Endothelial cell of umbilical vein (primary cell): ENCODE data around the gene IFRD2. TPM values are rescaled to one million over a fixed set of nuclear protein-coding genes. Genes with fewer than 3 reads are reported as not detected.

Experiments
- BruUV-seq: library from RNA; stranded (reverse); fragments of 400-500 nt; replicated peaks from 2 replicates; lab custom pipeline; 2021; lab: Mats Ljungman, UMichigan
- CTCF ChIA-PET: fragments of 300-600, 350-600 bp; sonication (Branson Sonifier 250); formaldehyde crosslinking; loops from one replicate; lab custom pipeline; 2021; ENCODE audit warnings: antibody characterized with exemption, inconsistent platforms; lab: Charles Lee
- POLR2A ChIA-PET: fragments of 300-600, 350-600 bp; sonication (Branson Sonifier 250); formaldehyde crosslinking; loops from one replicate; lab custom pipeline; 2021; ENCODE audit warnings: antibody characterized with exemption, inconsistent platforms; lab: Charles Lee
- DNase-seq: peaks from one replicate; pipeline ENCODE4 v3.0.0-alpha.2; 2011; ENCODE audit warnings: low read depth, low spot score
- FAIRE-seq: peaks from 2 replicates; lab custom pipeline; 2011; peaks lifted over from hg19 to GRCh38; lab: Jason Lieb, UNC
- H2AFZ ChIP-seq: 2 replicates; pipeline ENCODE4 v1.6.0; 2012; ENCODE audit warnings: low read depth, low read length, control low read depth, inconsistent platforms
- H3K27ac ChIP-seq: 2 replicates; pipeline ENCODE4 v1.5.1; 2011; ENCODE audit warnings: low read depth, mild to moderate bottlenecking, control low read depth, low read length, moderate library complexity; ENCODE audit not compliant: insufficient read depth
- H3K27me3 ChIP-seq, 2 experiments: 2 replicates each; pipeline versions ENCODE4 v1.6.0 to v1.6.1; 2011; ENCODE audit warnings: low read length in 2 of 2, mixed read lengths in 1 of 2; ENCODE audit not compliant: control insufficient read depth in 2 of 2, insufficient read depth in 2 of 2
- H3K36me3 ChIP-seq, 2 experiments: 2 replicates in 1 of 2; 3 replicates in 1 of 2; pipeline ENCODE4 v1.5.1; 2011; ENCODE audit warnings: low read length in 2 of 2, mild to moderate bottlenecking in 1 of 2, moderate library complexity in 1 of 2; ENCODE audit not compliant: control insufficient read depth in 2 of 2, insufficient read depth in 2 of 2; ENCODE audit errors: extremely low read depth in 1 of 2
- H3K4me1 ChIP-seq: 3 replicates; pipeline ENCODE4 v1.5.1; 2011; ENCODE audit warnings: mild to moderate bottlenecking, low read length; ENCODE audit not compliant: control insufficient read depth, insufficient read depth; ENCODE audit errors: extremely low read depth
- H3K4me2 ChIP-seq: 2 replicates; pipeline ENCODE4 v1.6.1; 2011; ENCODE audit warnings: low read length, control low read depth, mixed read lengths; ENCODE audit not compliant: insufficient read depth
- H3K4me3 ChIP-seq, 3 experiments: fragments of 200-600 bp in 1 of 3; sonication (generic), shearing (Covaris generic) in 1 of 3; replicated peaks in 1 of 3; 2 replicates each; pipeline ENCODE4 v1.5.1; 2011 to 2016; ENCODE audit warnings: control low read depth in 3 of 3, low read length in 3 of 3, mild to moderate bottlenecking in 2 of 3, inconsistent platforms in 1 of 3, low read depth in 1 of 3, moderate library complexity in 1 of 3; ENCODE audit not compliant: insufficient read depth in 1 of 3
- H3K79me2 ChIP-seq: 2 replicates; pipeline ENCODE4 v1.6.0; 2012; ENCODE audit warnings: low read length, inconsistent platforms; ENCODE audit not compliant: control insufficient read depth, insufficient read depth
- H3K9ac ChIP-seq: replicated peaks from 2 replicates; pipeline ENCODE3; 2011; ENCODE audit warnings: low read length, control low read depth; ENCODE audit not compliant: insufficient read depth; ENCODE audit errors: extremely low read depth
- H3K9me1 ChIP-seq: replicated peaks from 3 replicates; pipeline ENCODE4 v1.6.0; 2011; ENCODE audit warnings: mild to moderate bottlenecking, low read length; ENCODE audit not compliant: control insufficient read depth, insufficient read depth; ENCODE audit errors: extremely low read depth
- H3K9me3 ChIP-seq: replicated peaks from 2 replicates; pipeline ENCODE4 v1.5.1; 2012; ENCODE audit warnings: low read length, inconsistent platforms; ENCODE audit not compliant: control insufficient read depth, insufficient read depth
- H4K20me1 ChIP-seq: replicated peaks from 2 replicates; pipeline ENCODE3; 2011; ENCODE audit warnings: mild to moderate bottlenecking, low read length; ENCODE audit not compliant: control insufficient read depth, insufficient read depth; ENCODE audit errors: extremely low read depth
- EZH2 ChIP-seq: IDR thresholded peaks from 2 replicates; pipeline ENCODE4 v1.6.1; 2012; ENCODE audit warnings: borderline replicate concordance, low read depth, mild to moderate bottlenecking, moderate library complexity, low read length, inconsistent platforms; ENCODE audit not compliant: severe bottlenecking
- FOS ChIP-seq: IDR thresholded peaks from 2 replicates; pipeline ENCODE4 v1.6.1; 2011; ENCODE audit warnings: mild to moderate bottlenecking, low read length, moderate library complexity, borderline replicate concordance; ENCODE audit not compliant: insufficient read depth
- GATA2 ChIP-seq: IDR thresholded peaks from 2 replicates; pipeline ENCODE4 v1.7.0; 2011; ENCODE audit warnings: low read depth, mild to moderate bottlenecking, moderate library complexity, mixed read lengths, low read length; ENCODE audit not compliant: insufficient read length, insufficient read depth
- JUN ChIP-seq: IDR thresholded peaks from 2 replicates; pipeline ENCODE4 v1.6.1; 2011; ENCODE audit warnings: borderline replicate concordance, low read depth; ENCODE audit not compliant: insufficient read length, insufficient read depth
- MYC ChIP-seq: IDR thresholded peaks from one replicate; pipeline ENCODE4 v1.6.1; 2011; ENCODE audit warnings: mild to moderate bottlenecking, low read depth, low read length
- POLR2A ChIP-seq: IDR thresholded peaks from 2 replicates; pipeline ENCODE4 v1.6.1; 2012; ENCODE audit warnings: low read depth, mild to moderate bottlenecking, control low read depth, low read length
- POLR2AphosphoS5 ChIP-seq: IDR thresholded peaks from 2 replicates; pipeline ENCODE4 v1.6.1; 2012; ENCODE audit warnings: low read depth, mild to moderate bottlenecking, control low read depth, low read length, moderate library complexity; ENCODE audit not compliant: insufficient read depth
- dilution Hi-C: fragments of 300-500 bp; cut with MboI; formaldehyde crosslinking; loops from one replicate; pipeline ENCODE4 v1.15.0; 2019; ENCODE audit warnings: low sequenced_read_pairs; ENCODE audit not compliant: extremely low pct_ligation_motif_present
- intact Hi-C: fragments of 100-400 bp; cut with micrococcal nuclease; formaldehyde crosslinking; loops from one replicate; pipeline ENCODE4 v1.10.0; 2022
- polyA plus RNA-seq, 4 experiments: library from polyadenylated mRNA; depleted of rRNA in 3 of 4; stranded (reverse) in 3 of 4; unstranded in 1 of 4; fragments of >200 nt; gene quantifications; 2 replicates each; pipeline versions ENCODE4 v1.2.1 to v1.2.3, GENCODE V29; 2011 to 2012; ENCODE audit warnings: missing spikeins in 1 of 4
- total RNA-seq: library from RNA; stranded (reverse); gene quantifications from 2 replicates; pipeline ENCODE4 v1.2.3, GENCODE V29; 2021
- TF ChIP-seq, protein P1 (sequence below), 2 donors: IDR thresholded peaks; 1 replicate in 1 of 2; 2 replicates in 1 of 2; pipeline ENCODE4 v1.5.1; 2011; ENCODE audit warnings: low read length in 2 of 2, mild to moderate bottlenecking in 2 of 2, moderate library complexity in 2 of 2, control low read depth in 1 of 2, inconsistent platforms in 1 of 2, low read depth in 1 of 2; ENCODE audit not compliant: insufficient read depth in 1 of 2; ENCODE audit errors: extremely low read depth in 1 of 2
- TF ChIP-seq, protein P2 (sequence below): IDR thresholded peaks from 2 replicates; pipeline ENCODE4 v1.6.1; 2011; ENCODE audit not compliant: insufficient read depth, insufficient read length

Gene IFRD2
- total and polyA plus RNA-seq, 2 donors (not counting 3 experiments of a cell fraction or from before 2014, with no cell fraction given) = 99.4 to 111 TPM

- Histone ChIP-seq H3K36me3 (no peaks in the 10 kb centered on the region), H3K9me3 (no peaks in the 10 kb centered on the region), H2AFZ (no peak overlapping the region), H3K9ac (no peak overlapping the region), H3K79me2 (no peaks in the 10 kb centered on the region), H3K27ac (no peak overlapping the region), H3K4me1 (peaks cover 8% of the 10 kb centered on the region), H3K9me1 (no peaks in the 10 kb centered on the region), H3K4me3 (no peak overlapping the region), H4K20me1 (no peaks in the 10 kb centered on the region), H3K27me3 (peaks cover 3 to 6% of the 10 kb centered on the region in 2 experiments), H3K4me2 (no peak overlapping the region)
- POLR2A ChIA-PET = interaction anchor here (2.4 kb wide), 1 partner anchor 29 kb away, joined by 14 read pairs; the partner anchor contains the start of gene GNAI2
- dilution Hi-C loops (no loop called here), intact Hi-C loops (loop anchor here (10.0 kb wide), 1 partner anchor 140 kb away; no protein-coding TSS in a partner anchor)
- TF ChIP-seq POLR2A (no peak), MYC (no peak), FOS (no peak), GATA2 (no peak), POLR2AphosphoS5 (no peak), EZH2 (no peak), JUN (no peak)
- TF ChIP-seq, protein P1, sequence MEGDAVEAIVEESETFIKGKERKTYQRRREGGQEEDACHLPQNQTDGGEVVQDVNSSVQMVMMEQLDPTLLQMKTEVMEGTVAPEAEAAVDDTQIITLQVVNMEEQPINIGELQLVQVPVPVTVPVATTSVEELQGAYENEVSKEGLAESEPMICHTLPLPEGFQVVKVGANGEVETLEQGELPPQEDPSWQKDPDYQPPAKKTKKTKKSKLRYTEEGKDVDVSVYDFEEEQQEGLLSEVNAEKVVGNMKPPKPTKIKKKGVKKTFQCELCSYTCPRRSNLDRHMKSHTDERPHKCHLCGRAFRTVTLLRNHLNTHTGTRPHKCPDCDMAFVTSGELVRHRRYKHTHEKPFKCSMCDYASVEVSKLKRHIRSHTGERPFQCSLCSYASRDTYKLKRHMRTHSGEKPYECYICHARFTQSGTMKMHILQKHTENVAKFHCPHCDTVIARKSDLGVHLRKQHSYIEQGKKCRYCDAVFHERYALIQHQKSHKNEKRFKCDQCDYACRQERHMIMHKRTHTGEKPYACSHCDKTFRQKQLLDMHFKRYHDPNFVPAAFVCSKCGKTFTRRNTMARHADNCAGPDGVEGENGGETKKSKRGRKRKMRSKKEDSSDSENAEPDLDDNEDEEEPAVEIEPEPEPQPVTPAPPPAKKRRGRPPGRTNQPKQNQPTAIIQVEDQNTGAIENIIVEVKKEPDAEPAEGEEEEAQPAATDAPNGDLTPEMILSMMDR (IDR thresholded peaks at IDR 0.05; ENCODE audit: extremely low read depth in 1 of 2, insufficient read depth in 1 of 2, low read depth in 1 of 2, low read length in 2 of 2) = no peak
- TF ChIP-seq, protein P2, sequence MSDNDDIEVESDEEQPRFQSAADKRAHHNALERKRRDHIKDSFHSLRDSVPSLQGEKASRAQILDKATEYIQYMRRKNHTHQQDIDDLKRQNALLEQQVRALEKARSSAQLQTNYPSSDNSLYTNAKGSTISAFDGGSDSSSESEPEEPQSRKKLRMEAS = no peak
- DNase-seq (no peak), FAIRE-seq (no peak)
- CTCF ChIA-PET = interaction anchor here (0.8 to 1.1 kb wide), 2 partner anchors 9 to 39 kb away, joined by 3 to 6 read pairs; no protein-coding TSS in a partner anchor
- BruUV-seq = no TSS peak
These were observed 27.2 kb downstream of the IFRD2 start for GRCh38 chr3:50264964-50265485.
